Astrocyte (in vitro differentiated cells and primary cell): ENCODE measurements around the gene PNPLA5. TPM values are rescaled to one million over a fixed set of nuclear protein-coding genes. Genes with fewer than 3 reads are reported as not detected.

Experiments
- DNase-seq: peaks from one replicate; pipeline ENCODE4 v3.0.0-alpha.2; 2010; ENCODE audit warnings: low read depth
- FAIRE-seq: peaks from 2 replicates; lab custom pipeline; 2011; peaks lifted over from hg19 to GRCh38; lab: Jason Lieb, UNC
- H2AFZ ChIP-seq: 2 replicates; pipeline ENCODE4 v1.6.0; 2012; ENCODE audit warnings: low read depth, low read length, inconsistent platforms
- H3K27ac ChIP-seq: 2 replicates; pipeline ENCODE4 v1.5.1; 2011; ENCODE audit warnings: low read depth, low read length, inconsistent platforms
- H3K27me3 ChIP-seq: 2 replicates; pipeline ENCODE4 v1.6.0; 2011; ENCODE audit warnings: low read length, inconsistent platforms; ENCODE audit not compliant: insufficient read depth
- H3K36me3 ChIP-seq: 2 replicates; pipeline ENCODE4 v1.5.1; 2011; ENCODE audit warnings: low read length, inconsistent platforms; ENCODE audit not compliant: insufficient read depth
- H3K4me1 ChIP-seq: 2 replicates; pipeline ENCODE4 v1.5.1; 2011; ENCODE audit warnings: low read length, inconsistent platforms; ENCODE audit not compliant: insufficient read depth
- H3K4me2 ChIP-seq: 2 replicates; pipeline ENCODE4 v1.6.0; 2012; ENCODE audit warnings: low read length, inconsistent platforms
- H3K4me3 ChIP-seq: 2 replicates; pipeline ENCODE4 v1.5.1; 2011; ENCODE audit warnings: low read depth, mild to moderate bottlenecking, low read length, inconsistent platforms; ENCODE audit not compliant: insufficient read depth
- H3K79me2 ChIP-seq: 2 replicates; pipeline ENCODE4 v1.6.0; 2012; ENCODE audit warnings: mild to moderate bottlenecking, low read length, inconsistent platforms; ENCODE audit not compliant: insufficient read depth
- H3K9ac ChIP-seq: 2 replicates; pipeline ENCODE4 v1.6.0; 2012; ENCODE audit warnings: mild to moderate bottlenecking, low read length, inconsistent platforms
- H3K9me3 ChIP-seq: 2 replicates; pipeline ENCODE4 v1.5.1; 2012; ENCODE audit warnings: low read depth, mild to moderate bottlenecking, low read length, inconsistent platforms; ENCODE audit not compliant: insufficient read depth
- H4K20me1 ChIP-seq: 2 replicates; pipeline ENCODE4 v1.6.0; 2012; ENCODE audit warnings: low read length, inconsistent platforms; ENCODE audit not compliant: insufficient read depth
- H3K27ac Mint-ChIP-seq: one replicate; pipeline ENCODE4 v1.8.0; 2021; ENCODE audit warnings: mild to moderate bottlenecking, mixed read lengths; ENCODE audit not compliant: unreplicated experiment
- H3K27me3 Mint-ChIP-seq: one replicate; pipeline ENCODE4 v1.8.0; 2021; ENCODE audit warnings: low read depth, mixed read lengths; ENCODE audit not compliant: unreplicated experiment
- H3K36me3 Mint-ChIP-seq: one replicate; pipeline ENCODE4 v1.8.0; 2021; ENCODE audit warnings: low read depth, mixed read lengths; ENCODE audit not compliant: unreplicated experiment
- H3K4me1 Mint-ChIP-seq: one replicate; pipeline ENCODE4 v1.8.0; 2021; ENCODE audit warnings: low read depth, mixed read lengths; ENCODE audit not compliant: unreplicated experiment
- H3K4me3 Mint-ChIP-seq: one replicate; pipeline ENCODE4 v1.8.0; 2021; ENCODE audit warnings: mild to moderate bottlenecking, moderate library complexity, mixed read lengths; ENCODE audit not compliant: unreplicated experiment
- H3K9me3 Mint-ChIP-seq: one replicate; pipeline ENCODE4 v1.8.0; 2021; ENCODE audit warnings: mild to moderate bottlenecking, mixed read lengths; ENCODE audit not compliant: unreplicated experiment
- CTCF ChIP-seq: IDR thresholded peaks from 2 replicates; pipeline ENCODE4 v1.5.1; 2011; ENCODE audit warnings: low read depth, mild to moderate bottlenecking, inconsistent platforms, low read length, moderate library complexity; ENCODE audit not compliant: insufficient read depth
- EZH2 ChIP-seq: IDR thresholded peaks from 2 replicates; pipeline ENCODE4 v1.6.1; 2012; ENCODE audit warnings: mild to moderate bottlenecking, low read length, inconsistent platforms; ENCODE audit not compliant: insufficient read depth
- total RNA-seq: library from RNA; stranded (reverse); gene quantifications from 2 replicates; pipeline ENCODE4 v1.2.1, GENCODE V29; 2021

PNPLA5 gene
- total RNA-seq, 1 donor from 2014 or later: not detected

- Histone ChIP-seq H2AFZ (no peak overlapping the region), H3K4me3 (no peak overlapping the region), H3K9me3 (no peaks in the 10 kb centered on the region), H3K27ac (no peak overlapping the region), H3K4me1 (peaks cover 4% of the 10 kb centered on the region), H3K9ac (no peak overlapping the region), H3K79me2 (no peaks in the 10 kb centered on the region), H3K36me3 (no peaks in the 10 kb centered on the region), H3K27me3 (peaks cover 21% of the 10 kb centered on the region), H3K4me2 (no peak overlapping the region), H4K20me1 (no peaks in the 10 kb centered on the region)
- Mint-ChIP-seq H3K27ac (no peak overlapping the region), H3K4me1 (no peaks in the 10 kb centered on the region), H3K4me3 (no peak overlapping the region), H3K36me3 (no peaks in the 10 kb centered on the region), H3K9me3 (peaks cover 3% of the 10 kb centered on the region), H3K27me3 (peaks cover 47% of the 10 kb centered on the region)
- FAIRE-seq: no peak
- no peak for DNase-seq
- TF ChIP-seq CTCF (no peak), EZH2 (no peak)
These were observed 5.6 kb downstream of the PNPLA5 start for GRCh38 chr22:43886231-43886630.

GRCh38 chr22:43885786-43886185 is 6.0 kb downstream of the PNPLA5 start:
- H3K9ac ChIP-seq: no peak overlapping the region
- peaks cover 43% of the 10 kb centered on the region for H3K27me3 Mint-ChIP-seq
- FAIRE-seq (no peak), DNase-seq (no peak)
- H3K4me3 Mint-ChIP-seq: no peak overlapping the region
- H4K20me1 ChIP-seq: no peaks in the 10 kb centered on the region
- H3K4me2 ChIP-seq: no peak overlapping the region
- TF ChIP-seq CTCF (no peak), EZH2 (no peak)
- H3K36me3 Mint-ChIP-seq: no peaks in the 10 kb centered on the region
- no peaks in the 10 kb centered on the region for H3K79me2 ChIP-seq
- no peak overlapping the region for H3K27ac ChIP-seq
- H3K9me3 ChIP-seq: no peaks in the 10 kb centered on the region
- H3K4me3 ChIP-seq: no peak overlapping the region
- peaks cover 3% of the 10 kb centered on the region for H3K9me3 Mint-ChIP-seq
- no peaks in the 10 kb centered on the region for H3K4me1 ChIP-seq
- no peaks in the 10 kb centered on the region for H3K36me3 ChIP-seq
- no peak overlapping the region for H3K27ac Mint-ChIP-seq
- H3K27me3 ChIP-seq: peaks cover 17% of the 10 kb centered on the region
- no peak overlapping the region for H2AFZ ChIP-seq
- no peaks in the 10 kb centered on the region for H3K4me1 Mint-ChIP-seq

- no peaks in the 10 kb centered on the region for H3K9me3 ChIP-seq
- no peaks in the 10 kb centered on the region for H3K4me1 ChIP-seq
- DNase-seq: no peak
- H3K27me3 ChIP-seq: peaks cover 13% of the 10 kb centered on the region
- Mint-ChIP-seq H3K27me3 (peaks cover 43% of the 10 kb centered on the region), H3K4me3 (no peak overlapping the region), H3K36me3 (no peaks in the 10 kb centered on the region), H3K9me3 (peaks cover 3% of the 10 kb centered on the region), H3K4me1 (no peaks in the 10 kb centered on the region), H3K27ac (no peak overlapping the region)
- no peak overlapping the region for H2AFZ ChIP-seq
- FAIRE-seq: no peak
- H3K36me3 ChIP-seq: no peaks in the 10 kb centered on the region
- no peaks in the 10 kb centered on the region for H3K79me2 ChIP-seq
- no peak overlapping the region for H3K27ac ChIP-seq
- H4K20me1 ChIP-seq: no peaks in the 10 kb centered on the region
- H3K9ac ChIP-seq: no peak overlapping the region
- no peak overlapping the region for H3K4me3 ChIP-seq
- TF ChIP-seq CTCF (no peak), EZH2 (no peak)
- H3K4me2 ChIP-seq: no peak overlapping the region
These were observed 6.5 kb downstream of the PNPLA5 start for GRCh38 chr22:43885319-43885671.
